ENCODE results near the gene ELP4.

The ELP4 gene

DNA sequence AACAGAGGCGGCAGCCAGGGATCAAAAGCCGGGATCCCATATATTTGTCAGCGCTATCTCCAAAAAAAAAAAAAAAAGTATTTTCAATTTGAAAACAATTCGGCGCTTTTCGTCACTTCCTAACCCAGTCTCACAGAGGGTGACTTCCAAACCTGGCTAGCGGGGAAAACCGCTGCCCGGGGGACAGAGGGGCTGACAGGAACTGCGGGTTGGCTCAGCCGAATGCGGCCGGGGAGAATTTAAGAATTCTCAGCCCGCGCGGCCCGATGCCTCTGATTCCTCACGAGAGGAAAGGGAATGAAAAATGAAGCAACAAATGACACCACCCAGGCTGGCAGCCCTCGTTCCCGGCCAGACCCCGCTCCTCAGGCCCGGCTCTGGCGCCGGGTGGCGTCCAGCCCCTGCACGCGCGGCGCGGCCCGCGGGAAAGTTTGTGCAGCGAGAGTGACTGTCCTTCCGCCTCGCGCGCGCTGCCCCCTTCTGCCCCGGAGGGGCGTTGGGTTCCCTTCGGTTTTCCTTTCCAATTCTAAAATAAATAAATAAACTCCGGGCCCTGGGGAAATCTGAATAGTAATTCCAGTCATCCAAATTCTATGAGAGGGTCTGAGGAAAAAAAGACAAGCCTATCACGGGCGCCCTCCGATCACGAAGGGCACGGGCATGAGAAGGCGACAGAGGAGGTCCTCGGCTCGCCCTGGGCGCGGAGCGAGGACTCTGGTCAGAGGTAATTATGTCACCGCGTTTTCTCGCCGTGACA is 306.3 kb downstream of the ELP4 start:
- no peak for DNase-seq

DNA sequence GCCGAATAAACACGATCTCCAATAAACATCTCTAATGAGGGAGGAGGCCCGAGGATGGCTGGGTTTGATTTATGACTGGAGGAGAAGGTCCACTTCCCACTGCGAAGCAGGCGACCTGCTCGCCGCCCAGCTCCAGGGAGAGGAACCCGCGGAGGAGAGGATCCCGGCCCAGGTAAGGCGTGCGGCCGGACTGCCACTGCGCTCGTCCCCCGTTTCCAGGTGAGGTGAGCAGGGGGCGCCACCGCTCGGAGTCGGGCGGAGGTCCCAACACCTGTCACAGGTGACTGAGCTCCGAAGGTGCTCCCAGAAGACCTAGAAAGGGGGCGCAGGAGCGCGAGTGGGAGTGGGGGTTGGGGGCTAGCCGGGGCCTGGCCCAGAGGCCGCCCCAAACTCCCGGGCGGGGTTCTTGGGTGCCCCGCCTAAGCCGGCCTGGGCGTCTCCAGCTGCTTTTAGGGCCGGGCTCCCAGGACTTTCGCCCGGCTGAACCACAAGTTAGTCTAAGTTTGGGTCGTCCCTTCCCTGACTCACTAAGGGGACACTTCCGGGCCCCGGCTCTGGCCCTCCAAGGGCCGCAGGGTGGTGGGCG is 307.0 kb downstream of the ELP4 start:
- DNase-seq, result no peak

DNA sequence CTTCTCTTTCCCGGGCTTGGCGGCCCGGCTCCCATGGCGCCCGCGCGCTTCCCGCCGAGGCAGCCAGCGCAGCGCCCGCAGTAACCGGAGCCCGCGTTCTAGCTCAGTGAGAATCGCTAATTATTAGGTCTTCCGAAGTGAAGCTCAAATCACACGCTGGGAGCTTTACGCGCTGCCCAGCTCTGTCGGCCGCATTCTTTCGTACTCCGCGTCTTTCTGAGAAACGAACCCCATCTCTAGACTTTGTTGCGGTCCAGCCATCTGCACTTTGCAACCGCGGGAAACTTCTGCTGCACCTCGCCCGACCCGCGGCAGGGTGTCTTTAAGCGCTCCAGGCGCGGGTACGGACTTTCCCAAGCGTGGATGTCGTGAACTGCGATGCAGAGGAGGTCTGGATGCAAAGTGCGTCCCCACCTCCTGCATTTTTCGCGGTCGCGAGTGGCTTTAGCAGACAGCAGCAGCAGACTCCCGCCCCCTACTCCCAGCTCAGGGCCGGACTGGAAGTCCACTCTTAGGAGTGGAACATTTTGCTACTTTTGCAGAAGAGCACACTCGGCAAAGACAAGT is 307.6 kb downstream of the ELP4 start:
- DNase-seq, result no peak

GRCh38 chr11:31817621-31818424 is 308.3 kb downstream of the ELP4 start:
- DNase-seq, result no peak

GRCh38 chr11:31818425-31818755 is 308.8 kb downstream of the ELP4 start:
- DNase-seq, result no peak

DNA sequence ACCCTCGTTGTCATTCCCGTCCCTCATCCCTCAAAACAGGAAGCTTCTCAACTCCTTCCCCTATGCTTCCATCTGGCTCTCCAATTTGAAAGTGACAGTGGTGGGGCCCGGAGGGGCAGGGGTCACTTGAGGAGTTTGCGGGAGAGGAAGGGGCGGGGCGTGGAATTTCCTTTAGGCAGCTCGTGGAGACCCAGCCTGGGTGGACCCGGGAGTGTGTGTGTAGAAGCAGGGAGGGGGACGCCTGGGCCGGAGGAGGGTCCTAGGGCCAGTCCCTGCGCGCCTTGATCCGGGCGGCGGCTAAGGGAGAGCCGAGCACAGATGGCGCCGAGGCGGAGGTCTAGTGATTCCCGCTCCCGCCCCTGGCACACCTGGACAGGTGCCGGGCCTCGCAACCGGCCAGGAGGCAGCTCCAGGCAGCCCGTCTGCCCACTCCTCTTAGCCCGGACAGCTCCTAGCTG is 309.3 kb downstream of the ELP4 start:
- DNase-seq, result no peak

DNA sequence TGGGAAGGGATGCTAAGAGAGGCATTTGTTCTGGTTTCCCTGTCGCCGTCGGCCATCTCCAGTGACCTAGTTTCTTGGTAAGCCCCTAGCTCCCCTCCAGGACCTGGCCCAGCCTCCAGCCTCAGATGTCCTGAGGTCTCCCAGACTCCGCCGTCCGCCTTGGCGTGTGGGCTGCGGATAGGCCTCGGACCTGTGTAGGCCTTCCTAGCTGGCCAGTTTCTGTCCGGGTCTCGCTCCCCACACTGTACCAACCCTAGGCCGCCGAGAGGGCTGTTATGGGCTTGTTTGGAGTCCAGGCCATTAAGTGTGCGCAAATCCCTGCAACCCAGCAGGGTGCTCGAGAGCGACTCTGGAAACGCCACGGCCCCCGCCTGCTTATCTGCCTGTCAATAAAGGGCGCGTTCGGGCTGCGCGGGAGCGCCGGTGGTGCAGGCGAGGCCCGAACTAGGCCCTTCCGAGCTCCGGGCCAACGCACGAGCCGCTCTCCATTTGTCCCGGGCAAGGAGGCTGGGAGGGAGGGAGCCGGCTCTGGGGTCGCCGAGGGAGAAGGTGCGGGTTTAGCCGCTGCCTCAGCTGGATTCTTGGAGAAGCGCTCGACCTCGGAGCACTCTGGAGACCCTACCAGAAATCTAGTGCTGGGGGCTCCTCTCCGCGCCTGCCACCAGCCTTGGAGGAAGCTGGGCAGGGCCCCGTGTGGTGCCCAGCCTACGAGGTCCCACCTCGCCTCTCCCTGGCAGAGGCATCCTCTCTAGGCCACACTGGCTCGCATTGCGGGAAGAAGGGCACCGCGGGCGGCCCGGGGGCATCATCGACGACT is 310.3 kb downstream of the ELP4 start:
- DNase-seq, result no peak

DNA sequence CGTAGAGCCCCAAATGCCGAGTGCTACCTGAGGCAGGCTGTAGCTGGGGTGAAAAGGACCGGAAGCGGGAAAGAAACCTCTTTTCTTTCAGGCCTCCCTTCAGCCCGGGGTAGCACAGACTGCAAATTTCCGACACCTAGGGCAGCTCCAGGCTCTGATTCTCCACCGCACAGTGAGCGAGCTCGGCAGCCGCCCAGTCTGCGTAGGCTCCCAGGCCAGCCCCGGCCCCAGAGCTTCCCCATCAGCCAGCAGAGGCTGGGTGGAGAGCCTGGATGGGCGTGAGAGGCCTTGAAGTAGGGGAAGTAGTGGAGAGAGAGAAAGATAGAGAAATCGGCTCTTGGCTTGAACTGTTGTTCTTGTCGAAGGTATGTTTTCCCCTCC is 310.9 kb downstream of the ELP4 start:
- DNase-seq, result no peak

DNA sequence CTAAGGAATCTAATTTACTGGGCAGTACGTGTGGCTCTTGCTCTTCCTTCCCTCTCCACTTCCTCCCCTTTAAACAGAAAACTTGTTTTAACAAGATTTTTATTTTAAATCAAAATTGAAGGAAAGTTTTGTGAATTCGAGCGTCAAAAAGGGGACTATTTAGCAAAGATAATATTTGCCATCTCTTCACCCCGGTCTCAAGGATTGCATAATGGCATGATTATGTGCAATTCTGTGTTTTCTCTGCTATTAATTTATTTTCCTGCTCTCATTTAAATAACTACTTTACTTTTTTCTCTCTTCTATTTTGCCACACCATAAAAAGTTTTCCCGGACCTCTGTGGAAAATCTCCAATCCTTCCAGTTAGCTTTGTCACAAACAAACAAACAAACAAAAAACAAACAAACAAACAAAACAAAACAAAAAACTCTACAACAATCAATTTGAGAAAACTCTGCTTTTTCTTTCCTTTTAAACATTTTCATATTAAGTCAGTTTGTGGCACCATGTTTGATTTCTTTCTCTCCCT is 311.7 kb downstream of the ELP4 start:
- no peak for DNase-seq

GRCh38 chr11:31821766-31822165 is 312.2 kb downstream of the ELP4 start:
- no peak for DNase-seq

DNA sequence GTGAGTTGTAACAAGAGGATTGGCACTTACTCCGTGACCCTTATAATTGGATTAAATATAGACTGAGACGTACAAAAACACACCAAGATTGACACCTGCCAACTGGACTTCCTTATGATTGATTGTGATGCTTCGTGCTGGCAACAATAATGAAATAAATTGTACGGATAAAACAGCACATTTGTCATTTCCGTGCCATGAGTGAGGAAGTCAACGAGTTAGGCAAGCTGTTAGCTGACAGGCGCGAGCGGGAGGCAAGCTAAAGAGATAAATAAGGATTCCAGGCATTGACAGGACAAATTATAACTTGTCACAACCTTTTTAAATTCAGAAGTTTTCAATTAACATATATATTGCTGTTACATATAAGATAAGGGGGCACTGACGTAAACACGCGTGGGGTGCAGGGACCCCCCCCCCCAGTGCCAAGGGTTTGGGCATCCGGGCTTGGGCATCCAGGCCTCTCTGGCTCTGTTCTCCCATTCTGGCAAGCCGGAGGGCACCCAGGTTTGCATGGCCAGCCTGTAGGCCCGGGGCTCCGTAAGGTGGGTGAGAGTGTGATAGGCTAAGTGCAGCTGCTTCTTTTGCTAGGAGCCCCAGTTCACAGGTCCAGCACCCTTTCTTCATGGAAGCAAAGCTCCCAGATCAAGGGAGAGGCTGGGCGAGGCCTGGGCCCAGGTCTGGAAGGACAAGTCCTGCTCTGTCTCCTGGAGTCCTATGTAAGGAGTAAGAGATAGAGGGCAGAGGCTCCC is 312.8 kb downstream of the ELP4 start:
- DNase-seq, result no peak

GRCh38 chr11:31822927-31823643 is 313.5 kb downstream of the ELP4 start:
- DNase-seq, result no peak

- no peak for DNase-seq
Measured at GRCh38 chr11:31823644-31824331, 314.2 kb downstream of the ELP4 start.

DNA sequence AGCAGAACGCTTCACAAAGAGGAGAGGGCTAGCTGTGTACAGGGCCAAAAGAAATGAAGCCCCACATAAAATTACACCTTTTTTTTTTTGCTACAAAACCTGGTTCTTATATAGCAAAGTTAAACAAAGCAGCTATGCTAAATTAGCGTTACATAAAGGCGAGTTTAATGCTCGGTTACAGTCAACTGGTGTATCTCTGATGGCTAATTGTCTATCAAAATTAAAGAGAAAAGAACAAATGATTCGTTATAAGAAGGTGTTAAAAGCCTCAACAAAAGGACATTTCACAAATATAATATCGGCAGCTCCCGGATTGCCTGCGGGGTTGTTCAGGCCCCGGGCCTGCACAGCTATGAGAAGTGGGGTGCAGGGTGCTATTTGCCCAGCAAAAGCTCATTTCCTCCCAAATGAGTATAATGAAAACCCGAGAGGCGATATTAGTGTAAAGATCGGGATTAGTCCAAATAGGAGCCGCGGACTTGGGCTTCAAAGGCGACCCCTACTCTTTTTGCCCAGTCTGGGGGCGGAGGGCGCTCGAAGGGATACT is 314.8 kb downstream of the ELP4 start:
- no peak for DNase-seq

DNA sequence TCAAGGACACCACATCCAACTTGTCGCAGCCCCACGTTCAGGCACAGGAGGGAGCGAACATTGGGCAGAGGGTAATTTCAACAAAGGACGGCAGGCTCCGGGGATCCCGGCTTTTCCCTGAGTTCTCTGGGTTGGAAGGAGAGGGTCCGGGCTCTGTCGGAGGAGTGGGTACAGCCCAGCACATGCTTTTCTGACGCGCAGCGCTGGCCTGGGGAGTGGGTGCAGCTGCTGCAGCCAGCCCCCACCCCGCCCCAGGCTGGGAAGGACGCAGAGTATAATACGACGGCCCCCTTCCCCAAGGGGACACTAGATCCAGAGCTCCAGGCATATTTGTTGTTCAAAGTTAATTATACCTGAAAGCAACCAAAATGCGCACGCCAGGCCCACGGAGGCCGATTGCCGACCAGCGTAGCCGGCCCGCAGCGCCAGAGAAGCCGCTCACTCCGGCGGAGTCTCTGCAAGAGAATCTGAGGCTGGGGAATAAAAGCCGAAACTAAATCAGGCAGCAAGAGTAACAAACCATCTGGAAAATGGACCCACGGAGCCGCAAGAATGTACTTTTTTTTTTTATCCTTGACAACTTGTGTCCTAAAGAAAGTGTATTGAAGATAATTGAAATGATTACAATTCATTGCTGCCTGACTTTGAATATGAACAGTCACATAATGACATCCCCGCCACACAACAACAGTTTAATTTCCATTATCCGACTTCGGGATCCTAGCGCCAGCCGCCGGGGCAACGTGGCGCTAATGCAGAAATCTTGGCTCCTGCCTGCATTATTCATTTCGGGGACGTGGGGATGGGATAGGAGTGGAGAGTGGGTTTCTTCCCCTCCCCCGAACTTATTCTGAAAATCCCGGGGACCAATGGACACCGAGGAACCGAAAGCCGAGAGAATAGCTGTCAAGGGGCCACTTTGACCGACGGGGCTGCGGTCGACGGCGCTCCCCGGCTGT is 315.6 kb downstream of the ELP4 start:
- DNase-seq, result no peak

- no peak for DNase-seq
Measured at GRCh38 chr11:31825838-31826484, 316.4 kb downstream of the ELP4 start.

DNA sequence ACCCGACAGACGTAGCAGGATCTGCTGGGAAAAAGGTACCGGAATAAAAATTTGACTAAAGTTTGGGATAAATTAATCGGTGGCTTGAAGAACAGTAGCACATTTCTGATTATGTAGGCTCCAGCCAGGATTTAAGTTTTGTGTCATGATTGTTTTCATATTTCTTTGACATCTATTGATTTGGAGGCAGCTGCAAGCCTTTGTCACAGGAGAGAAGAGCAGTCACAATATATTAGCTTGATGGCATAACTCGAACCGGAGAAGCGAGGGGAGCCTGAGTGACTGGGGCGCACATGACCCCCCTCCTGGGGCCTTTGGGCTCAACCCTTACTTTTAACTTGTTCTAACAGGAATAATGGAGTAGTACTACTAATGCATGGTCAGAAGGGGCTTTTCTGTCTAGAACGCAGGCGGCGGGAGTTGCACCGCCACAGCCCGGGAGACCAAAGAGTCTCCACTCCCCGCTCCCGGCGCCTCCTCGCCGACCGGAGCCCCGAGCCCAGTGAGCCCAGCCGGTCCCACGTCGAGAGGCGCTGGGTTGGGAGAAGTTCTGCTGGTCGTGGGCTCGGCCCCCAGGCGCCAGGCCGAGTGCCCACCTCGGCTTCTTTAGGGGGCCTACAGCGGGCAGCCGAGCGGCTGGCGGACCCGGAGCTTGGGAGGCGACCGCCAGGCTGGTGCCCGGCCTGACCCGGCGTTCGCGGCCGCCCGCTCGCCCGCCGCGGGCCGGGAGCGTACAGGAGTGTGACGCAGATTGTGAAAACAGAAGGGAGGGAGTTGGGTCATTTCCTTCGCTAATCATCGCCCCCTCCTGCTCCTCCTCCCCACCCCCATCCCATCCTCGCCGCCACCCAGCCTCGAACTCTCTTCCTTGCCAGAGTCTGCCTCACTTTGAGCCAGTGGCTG is 317.2 kb downstream of the ELP4 start:
- DNase-seq, result no peak

Data from fibroblast of upper back skin (primary cell).